ENCODE data around the gene COL6A2.
"Not testable (repeated sequence)": the region's sequence is repeated elsewhere in the genome, so short reads cannot be mapped to it uniquely, and the experiment has no call there.

The COL6A2 gene

DNA sequence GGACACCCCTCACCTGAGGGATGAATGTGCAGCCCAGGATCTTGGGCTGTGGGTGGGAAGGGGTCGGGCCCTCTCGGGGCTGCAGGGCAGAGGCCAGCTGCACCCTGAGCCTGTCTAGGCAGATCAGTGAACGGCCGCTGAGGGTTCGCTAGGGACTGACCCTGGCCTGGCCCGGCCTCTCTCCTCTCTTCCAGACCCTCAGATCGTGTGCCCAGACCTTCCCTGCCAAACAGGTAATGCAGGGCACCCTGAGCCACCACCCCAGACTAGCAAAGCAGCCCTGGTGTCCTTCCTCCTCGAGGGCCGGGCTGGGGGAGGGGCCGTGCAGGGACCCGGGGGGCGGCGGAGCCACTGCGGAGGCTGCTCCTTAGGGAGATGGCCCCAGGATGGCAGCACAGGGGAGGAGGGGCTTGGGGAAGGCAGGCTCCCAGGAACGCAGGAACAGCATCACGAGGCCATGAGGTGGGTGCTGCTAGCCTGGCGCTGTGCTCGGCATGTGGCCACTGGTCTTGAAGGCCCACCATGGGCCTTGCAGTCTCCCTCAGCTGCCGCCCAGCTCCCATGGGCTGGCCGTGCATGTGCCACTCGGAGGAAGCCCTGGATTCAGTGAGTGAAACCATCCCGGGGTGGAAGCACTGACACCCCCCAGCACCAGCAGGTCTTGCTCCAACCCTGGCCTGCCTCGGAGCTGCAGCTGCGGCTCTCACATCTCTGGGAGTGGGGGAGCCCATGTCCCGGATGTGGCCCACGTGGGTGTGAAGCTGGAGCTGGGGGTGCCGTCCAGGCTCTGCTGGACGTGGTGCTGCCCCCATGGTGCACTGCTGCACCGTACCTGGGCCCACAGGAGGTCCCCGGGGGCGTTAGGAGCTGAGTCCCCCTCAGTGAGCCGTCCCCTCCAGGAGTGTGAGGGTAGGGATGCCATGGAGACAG lies 28.7 kb downstream of the COL6A2 start:
- DNase-seq (ENCODE audit: low spot score), result no peak

DNA sequence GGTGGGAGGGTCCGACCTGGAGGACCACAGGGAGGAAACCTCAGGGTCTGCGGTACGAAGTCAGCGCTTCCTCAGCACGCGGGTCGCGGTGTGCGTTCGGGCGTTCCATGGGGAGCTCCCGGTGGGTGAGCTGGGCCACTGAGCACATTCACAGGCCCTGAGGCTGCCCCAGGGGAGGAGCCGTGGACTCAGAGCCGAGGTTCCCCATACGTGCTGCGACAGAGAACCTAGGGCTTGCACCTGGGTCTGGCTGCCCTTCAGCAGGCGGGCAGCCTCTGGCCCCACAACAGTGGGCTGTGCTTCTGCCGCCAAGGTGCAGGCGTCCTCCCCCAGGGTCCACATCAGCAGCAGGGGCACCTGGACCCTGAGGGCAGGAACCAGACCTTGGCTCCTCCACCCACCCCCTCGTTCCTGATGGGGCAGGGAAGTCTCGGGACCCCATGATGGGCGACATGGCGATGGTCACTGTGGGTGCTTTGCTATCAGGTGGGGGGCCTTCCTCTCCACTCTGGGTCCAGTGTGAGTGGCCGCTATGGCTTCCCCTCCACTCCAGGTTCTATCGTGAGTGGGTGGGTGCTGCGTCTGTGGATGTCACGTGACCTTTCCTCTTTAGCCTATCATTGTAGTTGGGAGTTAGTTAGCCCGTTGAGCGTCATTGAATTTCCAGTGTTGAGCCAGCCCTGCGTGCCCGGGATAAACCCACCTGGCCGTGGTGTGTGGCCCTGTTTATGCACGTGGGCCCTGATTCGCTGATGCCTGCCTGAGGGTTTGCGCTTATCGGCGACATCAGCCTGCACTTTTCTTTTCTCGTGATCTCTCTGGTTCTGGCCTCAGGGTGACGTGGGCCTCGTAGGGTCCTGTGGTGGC lies 29.6 kb downstream of the COL6A2 start:
- DNase-seq (ENCODE audit: low spot score), result no peak

DNA sequence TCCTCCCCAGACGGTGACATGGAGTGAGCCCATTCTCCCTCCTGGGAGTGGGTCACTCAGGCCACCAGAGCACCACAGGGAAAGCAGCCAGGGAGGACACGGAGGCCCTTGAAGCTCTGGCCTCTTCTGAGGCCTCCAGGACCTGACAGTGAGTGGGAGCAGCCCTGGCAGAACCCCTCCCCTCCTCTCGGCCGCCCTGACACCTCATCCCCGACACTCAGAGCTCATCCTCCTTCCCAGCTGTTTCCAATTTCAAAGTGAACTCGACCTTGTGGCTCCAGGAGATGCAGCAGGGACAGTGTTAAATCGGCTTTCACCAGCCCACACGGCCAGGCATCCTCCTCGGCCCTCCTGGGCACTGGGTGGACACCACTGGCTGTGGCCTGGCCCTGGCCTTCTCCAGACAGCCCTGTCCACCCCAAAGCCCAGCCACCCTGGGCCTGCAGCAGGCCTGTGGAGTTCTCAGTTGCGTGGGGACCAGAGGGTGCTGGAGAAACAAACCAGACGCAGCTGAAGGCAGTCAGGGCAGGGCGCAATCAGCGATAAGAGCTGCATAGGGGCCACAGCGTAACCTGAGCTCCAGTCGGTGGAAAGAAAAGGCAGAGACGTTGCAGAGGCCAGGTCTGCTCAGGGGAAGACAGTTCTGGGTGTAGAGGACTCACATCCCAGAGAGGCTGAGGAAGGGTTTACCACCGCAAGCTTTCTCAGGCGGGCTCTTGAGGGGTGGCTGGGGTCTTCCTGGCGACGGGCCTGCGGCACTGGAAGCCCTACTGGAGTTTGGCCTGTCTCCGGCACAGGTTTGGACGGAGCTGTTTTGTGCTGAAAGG lies 30.4 kb downstream of the COL6A2 start:
- DNase-seq (ENCODE audit: low spot score), result no peak

DNA sequence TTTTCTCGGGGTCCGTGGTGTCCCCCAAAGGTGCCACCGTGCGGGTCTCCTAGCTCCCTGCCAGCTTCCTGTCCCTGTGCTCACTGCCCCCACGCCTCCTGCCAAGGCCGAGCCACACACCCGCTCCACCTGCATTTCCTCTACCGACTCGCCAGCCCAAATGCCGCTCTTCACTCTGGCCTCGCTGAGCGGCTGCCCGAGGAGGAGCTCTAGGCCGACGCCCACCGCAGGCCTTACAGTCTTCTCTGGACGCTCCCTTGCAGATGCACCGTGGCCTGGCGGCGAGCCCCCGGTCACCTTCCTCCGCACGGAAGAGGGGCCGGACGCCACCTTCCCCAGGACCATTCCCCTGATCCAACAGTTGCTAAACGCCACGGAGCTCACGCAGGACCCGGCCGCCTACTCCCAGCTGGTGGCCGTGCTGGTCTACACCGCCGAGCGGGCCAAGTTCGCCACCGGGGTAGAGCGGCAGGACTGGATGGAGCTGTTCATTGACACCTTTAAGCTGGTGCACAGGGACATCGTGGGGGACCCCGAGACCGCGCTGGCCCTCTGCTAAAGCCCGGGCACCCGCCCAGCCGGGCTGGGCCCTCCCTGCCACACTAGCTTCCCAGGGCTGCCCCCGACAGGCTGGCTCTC lies 31.1 kb downstream of the COL6A2 start:
- DNase-seq (ENCODE audit: low spot score), result no peak

DNA sequence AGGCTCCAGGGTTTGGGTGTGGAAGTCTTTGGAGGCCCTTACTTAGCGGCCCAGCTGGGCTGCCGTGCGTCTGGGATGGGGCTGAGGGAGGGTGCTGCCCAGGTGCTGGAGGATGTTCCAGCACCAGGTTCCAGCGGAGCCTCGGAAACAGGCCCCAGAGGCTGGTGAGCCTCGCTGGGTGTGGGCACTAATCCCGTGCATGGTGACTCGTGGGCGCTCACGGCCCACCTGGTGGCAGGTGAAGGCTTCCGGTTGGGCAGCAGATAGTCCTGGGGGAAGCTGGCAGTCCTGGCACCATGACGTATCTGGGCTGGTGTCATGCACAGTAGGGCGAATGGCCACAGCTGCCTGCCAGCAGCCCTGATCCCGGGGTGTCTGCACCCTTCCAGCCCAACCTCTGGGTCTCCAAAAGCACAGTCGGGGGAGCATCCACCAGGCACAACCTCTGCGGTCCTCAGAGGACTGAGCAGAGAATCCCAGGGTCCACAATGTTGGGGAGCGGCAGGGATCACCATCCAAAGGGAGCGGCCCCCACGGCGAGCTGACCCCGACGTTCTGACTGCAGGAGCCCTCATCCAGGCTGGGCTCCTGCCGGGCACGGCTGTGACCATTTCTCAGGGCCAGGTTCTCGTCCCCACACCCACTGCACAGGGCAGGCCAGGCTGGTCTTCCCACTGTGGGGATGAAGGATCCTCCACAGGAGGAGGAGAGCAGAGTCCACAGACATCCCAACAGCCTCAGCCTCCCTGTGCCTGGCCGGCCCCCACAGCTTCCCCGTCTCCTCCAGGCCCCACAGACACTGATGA lies 32.1 kb downstream of the COL6A2 start:
- no peak for DNase-seq (ENCODE audit: low spot score)

DNA sequence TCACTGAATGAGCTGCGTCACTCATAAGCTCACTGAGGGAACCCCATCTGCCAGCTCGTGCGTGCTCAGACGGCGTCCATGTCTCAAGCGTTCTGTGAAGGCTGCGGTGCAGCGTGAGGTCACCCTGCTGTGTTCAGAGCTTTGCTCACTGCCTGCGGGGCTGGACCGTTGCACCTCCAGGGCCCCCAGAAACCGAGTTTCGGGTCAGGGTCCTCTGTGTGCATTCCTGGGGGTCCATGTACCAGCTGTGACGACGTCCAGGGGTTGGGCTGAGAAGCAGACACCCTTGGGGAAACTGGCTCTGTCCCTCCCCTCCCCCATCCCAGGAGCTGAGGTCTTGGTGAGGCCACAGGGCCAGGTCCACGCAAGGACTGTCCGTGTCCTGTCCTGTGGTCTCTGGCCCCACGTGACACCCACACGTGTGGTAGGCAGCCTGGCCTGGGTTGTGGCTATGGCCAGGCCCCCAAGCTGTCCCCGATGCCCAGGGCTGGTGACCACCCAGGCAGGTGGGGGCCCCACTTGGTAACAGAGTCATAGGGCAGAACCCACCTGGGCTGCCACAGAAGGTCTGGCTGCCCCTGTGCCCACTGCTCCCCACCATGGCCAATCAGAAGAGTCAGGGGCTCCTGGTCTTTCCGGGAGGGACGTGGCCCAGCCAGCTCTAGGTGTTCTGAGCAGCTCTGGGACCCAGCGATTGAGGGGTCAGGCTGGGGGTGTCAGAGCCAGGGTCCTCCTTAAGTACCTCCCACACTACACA lies 33.1 kb downstream of the COL6A2 start:
- DNase-seq (ENCODE audit: low spot score), result no peak

DNA sequence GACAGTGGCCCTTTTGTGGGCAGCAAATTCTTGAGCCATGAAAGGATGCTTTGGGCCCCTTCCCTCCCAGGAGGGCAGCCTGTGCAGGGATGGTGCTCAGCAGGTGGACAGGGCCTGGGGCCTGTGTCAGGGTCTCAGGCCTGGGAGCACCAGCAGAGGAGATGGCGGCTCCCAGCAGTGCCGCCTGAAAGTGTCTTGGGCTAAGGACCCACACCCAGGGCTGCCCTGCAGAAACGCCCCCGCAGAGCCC lies 33.6 kb downstream of the COL6A2 start:
- no peak for DNase-seq (ENCODE audit: low spot score)

DNA sequence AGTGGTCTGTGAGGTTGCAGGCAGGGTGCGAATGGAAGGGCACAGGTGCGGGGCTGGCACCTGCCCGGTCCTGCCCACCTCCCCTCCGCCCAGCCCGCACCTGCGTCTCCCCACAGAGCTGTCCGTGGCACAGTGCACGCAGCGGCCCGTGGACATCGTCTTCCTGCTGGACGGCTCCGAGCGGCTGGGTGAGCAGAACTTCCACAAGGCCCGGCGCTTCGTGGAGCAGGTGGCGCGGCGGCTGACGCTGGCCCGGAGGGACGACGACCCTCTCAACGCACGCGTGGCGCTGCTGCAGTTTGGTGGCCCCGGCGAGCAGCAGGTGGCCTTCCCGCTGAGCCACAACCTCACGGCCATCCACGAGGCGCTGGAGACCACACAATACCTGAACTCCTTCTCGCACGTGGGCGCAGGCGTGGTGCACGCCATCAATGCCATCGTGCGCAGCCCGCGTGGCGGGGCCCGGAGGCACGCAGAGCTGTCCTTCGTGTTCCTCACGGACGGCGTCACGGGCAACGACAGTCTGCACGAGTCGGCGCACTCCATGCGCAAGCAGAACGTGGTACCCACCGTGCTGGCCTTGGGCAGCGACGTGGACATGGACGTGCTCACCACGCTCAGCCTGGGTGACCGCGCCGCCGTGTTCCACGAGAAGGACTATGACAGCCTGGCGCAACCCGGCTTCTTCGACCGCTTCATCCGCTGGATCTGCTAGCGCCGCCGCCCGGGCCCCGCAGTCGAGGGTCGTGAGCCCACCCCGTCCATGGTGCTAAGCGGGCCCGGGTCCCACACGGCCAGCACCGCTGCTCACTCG lies 34.1 kb downstream of the COL6A2 start:
- DNase-seq (ENCODE audit: low spot score), result no peak

DNA sequence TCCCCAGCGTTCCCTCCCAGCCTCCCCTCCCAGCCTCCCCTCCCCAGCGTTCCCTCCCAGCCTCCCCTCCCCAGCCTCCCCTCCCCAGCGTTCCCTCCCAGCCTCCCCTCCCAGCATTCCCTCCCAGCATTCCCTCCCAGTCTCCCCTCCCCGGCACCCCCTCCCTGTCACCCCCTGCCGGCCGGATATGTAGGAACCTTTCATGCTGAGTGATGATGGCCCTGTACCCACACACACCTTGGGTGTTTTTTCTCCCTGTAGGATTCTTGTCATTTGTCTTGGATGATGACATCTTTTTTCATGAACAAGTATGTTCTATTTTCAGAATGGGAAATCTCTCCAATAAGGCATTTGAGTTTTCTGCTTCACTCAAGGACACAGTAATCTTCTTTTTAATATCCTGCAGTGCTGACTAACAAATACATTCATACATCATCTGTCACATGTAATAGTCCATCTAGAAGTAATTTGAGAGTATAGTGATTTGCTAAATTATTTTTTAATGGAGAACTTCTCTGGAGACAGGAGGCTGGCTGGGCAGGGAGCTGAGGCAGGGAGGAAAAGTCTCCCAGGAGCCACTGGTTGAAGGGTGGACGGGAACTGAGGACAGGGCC lies 38.0 kb downstream of the COL6A2 start:
- no peak for DNase-seq (ENCODE audit: low spot score)

DNA sequence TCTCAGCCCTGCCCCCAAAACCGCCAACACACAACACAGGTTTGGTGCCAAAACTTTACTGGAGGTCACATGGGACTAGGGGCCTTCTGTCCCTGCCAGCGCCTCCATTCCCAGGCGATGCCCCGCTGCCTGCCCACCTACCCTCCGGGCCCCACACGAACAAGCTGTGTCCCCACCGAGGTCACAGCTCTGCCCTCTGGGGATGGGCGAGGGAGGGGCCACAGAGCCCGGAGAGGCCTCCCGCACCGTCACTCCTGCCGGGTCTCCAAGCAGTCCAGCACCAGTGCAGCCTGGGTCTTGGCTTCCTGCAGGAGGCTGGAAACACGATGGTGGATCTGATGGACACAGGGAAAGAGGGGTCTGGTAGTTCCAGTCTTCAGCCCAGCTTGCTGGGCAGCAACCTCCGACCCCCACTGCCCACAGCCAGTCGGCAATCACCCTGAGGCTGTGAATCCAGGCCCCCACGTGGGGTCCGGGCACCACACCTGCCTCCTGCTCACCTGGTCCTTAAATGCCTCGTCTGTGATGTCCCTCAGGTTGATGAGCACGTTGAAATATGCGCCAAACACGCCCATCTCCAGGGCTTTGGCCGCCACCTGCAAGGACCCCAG lies 38.9 kb downstream of the COL6A2 start:
- no peak for DNase-seq (ENCODE audit: low spot score)

DNA sequence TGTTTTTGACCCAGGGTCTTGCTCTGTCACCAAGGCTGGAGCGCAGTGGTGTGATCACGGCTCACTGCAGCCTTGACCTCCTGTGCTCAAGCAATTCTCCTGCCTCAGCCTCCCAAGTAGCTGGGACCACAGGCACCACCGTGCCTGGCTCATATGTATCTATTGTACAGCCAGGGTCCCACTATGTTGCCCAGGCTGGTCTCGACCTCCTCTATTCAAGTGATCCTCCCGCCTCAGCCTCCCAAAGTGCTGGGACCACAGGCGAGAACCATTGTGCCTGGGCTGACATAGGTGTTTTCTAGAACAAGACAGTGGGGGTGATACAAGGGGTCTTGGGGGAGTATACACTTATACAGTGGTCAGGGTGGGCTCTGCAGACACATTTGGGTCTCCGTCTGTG lies 40.0 kb downstream of the COL6A2 start:
- no peak for DNase-seq (ENCODE audit: low spot score)

DNA sequence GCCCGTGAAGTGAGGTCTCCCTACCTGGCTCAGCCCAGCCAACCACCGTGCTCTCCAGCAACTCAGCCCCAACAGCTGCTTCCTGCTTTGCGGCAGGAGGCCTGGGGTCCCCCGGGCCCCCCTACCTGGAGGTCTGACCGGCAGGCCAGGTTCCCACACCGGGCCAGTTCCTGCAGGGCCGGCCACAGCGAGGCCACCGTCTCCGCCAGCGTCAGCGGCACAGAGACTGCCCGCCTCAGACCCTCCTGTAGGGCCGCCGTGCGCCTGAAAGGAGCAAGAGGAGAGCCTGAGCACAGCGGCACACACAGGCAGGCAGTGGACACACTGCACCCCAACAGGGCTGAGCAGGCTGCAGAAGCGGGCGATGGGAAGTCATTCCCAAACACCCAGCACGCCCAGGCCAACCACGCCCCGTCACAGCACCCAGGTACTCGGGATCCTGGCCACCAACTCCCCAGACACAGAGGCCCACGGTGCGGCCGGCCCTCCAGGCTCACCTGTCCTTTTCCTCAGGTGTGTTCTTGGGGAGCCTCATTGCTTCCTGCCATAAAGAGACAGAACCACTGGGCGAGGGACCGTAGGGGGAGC lies 40.6 kb downstream of the COL6A2 start:
- DNase-seq (ENCODE audit: low spot score), result no peak

DNA sequence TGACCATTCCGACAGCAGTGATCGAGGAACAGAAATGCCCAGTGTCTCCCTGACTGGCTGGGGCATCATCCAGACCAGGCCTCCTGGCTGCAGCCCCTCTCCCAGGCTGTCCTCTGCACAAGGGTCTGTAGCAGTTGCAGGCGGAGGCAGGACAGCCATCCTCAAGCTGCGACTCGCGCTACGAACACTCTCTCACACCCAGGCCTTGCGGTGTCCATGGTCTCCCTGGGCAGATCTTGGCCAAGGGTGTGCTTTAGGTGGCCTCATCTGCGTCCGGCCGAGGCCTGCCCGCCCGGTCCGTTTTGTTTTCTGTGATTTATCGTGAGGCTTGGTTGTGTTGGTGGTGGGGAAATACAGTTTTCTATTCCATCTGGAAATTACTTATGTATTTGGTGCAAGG lies 41.8 kb downstream of the COL6A2 start:
- DNase-seq (ENCODE audit: low spot score), result no peak

DNA sequence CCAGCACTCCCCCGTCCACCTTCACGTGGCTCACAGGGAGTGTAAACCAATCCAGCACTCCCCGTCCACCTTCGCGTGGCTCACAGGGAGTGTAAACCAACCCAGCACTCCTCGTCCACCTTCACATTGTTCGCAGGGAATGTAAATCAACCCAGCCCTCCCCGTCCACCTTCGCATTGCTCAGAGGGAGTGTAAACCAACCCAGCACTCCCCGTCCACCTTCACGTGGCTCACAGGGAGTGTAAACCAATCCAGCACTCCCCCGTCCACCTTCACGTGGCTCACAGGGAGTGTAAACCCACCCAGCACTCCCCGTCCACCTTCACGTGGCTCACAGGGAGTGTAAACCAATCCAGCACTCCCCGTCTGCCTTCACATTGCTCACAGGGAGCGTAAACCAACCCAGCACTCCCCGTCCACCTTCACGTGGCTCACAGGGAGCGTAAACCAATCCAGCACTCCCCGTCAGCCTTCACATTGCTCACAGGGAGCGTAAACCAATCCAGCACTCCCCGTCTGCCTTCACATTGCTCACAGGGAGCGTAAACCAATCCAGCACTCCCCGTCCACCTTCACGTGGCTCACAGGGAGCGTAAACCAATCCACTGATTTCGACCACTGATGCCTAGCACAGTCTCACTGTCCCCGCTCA lies 42.6 kb downstream of the COL6A2 start:
- not testable (repeated sequence) for DNase-seq (ENCODE audit: low spot score)

DNA sequence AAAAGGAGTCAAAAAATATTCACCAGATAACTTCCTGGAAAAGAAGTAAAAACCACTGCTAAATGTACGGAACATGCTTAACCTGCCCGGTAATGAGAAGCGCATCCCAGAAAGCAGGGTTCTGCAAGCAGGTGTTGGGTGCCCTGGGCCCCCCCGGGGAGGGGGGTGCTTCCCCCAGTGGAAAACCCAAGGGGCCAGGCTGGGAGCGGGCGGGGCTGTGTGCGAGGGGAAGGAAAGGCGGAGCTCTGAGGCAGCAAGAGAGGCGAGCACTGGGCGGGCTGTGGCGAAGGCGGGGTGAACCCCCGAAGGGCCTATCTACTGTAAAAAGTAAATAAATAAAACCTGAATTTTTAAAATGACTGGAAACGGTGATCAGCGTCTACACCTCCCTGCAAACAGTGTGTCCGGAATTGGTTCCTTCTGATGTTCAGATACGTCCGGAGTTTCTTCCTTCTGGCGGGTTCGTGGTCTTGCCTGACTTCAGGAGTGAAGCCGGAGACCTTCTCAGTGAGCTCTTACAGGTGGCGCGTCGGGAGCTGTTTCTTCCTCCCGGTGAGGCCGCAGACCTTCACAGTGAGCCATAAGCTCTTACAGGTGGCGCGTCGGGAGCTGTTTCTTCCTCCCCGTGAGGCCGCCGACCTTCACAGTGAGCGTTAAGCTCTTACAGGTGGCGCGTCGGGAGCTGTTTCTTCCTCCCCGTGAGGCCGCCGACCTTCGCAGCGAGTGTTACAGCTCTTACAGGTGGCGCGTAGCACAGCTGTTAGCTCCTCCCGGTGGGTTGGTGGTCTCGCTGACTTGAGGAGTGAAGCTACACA lies 44.1 kb downstream of the COL6A2 start:
- DNase-seq (ENCODE audit: low spot score), result no peak

DNA sequence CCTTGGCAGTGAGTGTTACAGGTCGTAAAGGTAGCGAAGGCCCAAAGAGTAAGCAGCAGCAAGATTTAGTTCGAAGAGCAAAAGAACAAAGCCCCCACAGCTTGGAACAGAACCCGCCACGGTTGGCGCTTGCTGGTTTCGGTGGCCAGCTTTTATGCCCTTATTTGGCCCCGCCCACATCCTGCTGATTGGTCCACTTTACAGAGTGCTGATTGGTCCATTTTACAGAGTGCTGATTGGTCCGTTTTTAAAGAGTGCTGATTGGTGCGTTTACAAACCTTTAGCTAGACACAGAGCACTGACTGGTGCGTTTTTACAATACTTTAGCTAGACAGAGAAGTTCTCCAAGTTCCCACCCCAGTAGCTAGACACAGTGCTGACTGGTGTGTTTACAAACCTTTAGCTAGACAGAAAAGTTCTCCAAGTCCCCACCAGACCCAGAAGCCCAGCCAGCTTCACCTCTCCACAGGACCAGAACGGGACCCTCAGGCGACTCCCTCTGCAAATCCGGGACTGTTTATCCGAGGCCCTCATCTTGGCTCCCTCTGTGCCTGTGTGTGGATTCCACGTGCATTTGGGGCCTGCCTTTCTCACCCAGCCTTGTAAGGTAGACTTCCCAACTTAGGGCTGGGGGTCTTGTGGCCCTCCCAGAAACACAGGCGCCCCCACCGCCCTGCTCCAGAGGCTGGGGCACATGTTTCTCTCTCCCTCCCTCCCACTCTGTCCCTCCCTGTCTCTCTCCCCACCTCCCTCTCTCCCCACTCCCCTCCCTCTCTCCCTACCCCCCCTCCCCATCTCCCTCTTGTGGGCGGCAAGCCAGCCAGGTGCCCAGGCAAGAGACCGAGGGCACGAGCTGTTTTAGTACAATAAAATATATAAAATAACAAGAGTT lies 44.9 kb downstream of the COL6A2 start:
- DNase-seq (ENCODE audit: low spot score), result no peak
